Neural progenitor cell (in vitro differentiated cells): ENCODE measurements around the gene CYYR1. TPM values are rescaled to one million over a fixed set of nuclear protein-coding genes. Genes with fewer than 3 reads are reported as not detected.

ENCODE experiments used
- DNase-seq: peaks from one replicate; pipeline ENCODE4 v3.0.0-alpha.2; 2016; ENCODE audit warnings: low spot score
- H2AFZ ChIP-seq: fragments of 200-600 bp; sonication (generic); replicated peaks from 2 replicates; pipeline ENCODE4 v1.6.1; 2016; ENCODE audit warnings: antibody characterized with exemption
- H3F3A ChIP-seq: fragments of 200-600 bp; sonication (generic); 2 replicates; pipeline ENCODE4 v1.6.1; 2016; ENCODE audit warnings: antibody characterized with exemption, low read depth
- H3K27ac ChIP-seq: fragments of 200-600 bp; sonication (generic); 2 replicates; pipeline ENCODE4 v1.5.1; 2016; ENCODE audit warnings: mild to moderate bottlenecking
- H3K27me3 ChIP-seq: fragments of 200-600 bp; sonication (generic); 2 replicates; pipeline ENCODE4 v1.6.1; 2016; ENCODE audit warnings: mild to moderate bottlenecking, moderate library complexity
- H3K36me3 ChIP-seq: fragments of 200-600 bp; sonication (generic); 2 replicates; pipeline ENCODE4 v1.5.1; 2016
- H3K4me1 ChIP-seq: fragments of 200-600 bp; sonication (generic); 2 replicates; pipeline ENCODE4 v1.6.1; 2016; ENCODE audit warnings: mixed run types
- H3K4me2 ChIP-seq: fragments of 200-600 bp; sonication (generic); 2 replicates; pipeline ENCODE4 v1.6.1; 2016
- H3K4me3 ChIP-seq: fragments of 200-600 bp; sonication (generic); 2 replicates; pipeline ENCODE4 v1.5.1; 2016
- H3K79me2 ChIP-seq: fragments of 200-600 bp; sonication (generic); 2 replicates; pipeline ENCODE4 v1.6.1; 2016; ENCODE audit warnings: low read depth
- H3K9ac ChIP-seq: fragments of 200-600 bp; sonication (generic); 2 replicates; pipeline ENCODE4 v1.6.1; 2016
- H3K9me3 ChIP-seq: fragments of 200-600 bp; sonication (generic); 2 replicates; pipeline ENCODE4 v1.5.1; 2016; ENCODE audit warnings: low read depth
- H4K20me1 ChIP-seq: fragments of 200-600 bp; sonication (generic); 2 replicates; pipeline ENCODE4 v1.6.1; 2016; ENCODE audit warnings: low read depth
- H3K27ac Mint-ChIP-seq: 3 replicates; pipeline ENCODE4 v1.8.0; 2021; ENCODE audit warnings: mixed read lengths
- H3K27me3 Mint-ChIP-seq: 2 replicates; pipeline ENCODE4 v1.8.0; 2022; ENCODE audit warnings: low read depth, mild to moderate bottlenecking, inconsistent platforms, moderate library complexity, mixed read lengths; ENCODE audit not compliant: insufficient read depth
- H3K36me3 Mint-ChIP-seq: 3 replicates; pipeline ENCODE4 v1.8.0; 2021; ENCODE audit warnings: mixed read lengths
- H3K4me1 Mint-ChIP-seq: 3 replicates; pipeline ENCODE4 v1.8.0; 2021; ENCODE audit warnings: mixed read lengths
- H3K4me3 Mint-ChIP-seq: 3 replicates; pipeline ENCODE4 v1.8.0; 2021; ENCODE audit warnings: mild to moderate bottlenecking, moderate library complexity, mixed read lengths
- H3K9me3 Mint-ChIP-seq: 3 replicates; pipeline ENCODE4 v1.8.0; 2020; ENCODE audit warnings: mixed read lengths
- EZH2 ChIP-seq: fragments of 200-600 bp; sonication (generic); IDR thresholded peaks from 2 replicates; pipeline ENCODE4 v1.6.1; 2017; ENCODE audit warnings: antibody characterized with exemption, mild to moderate bottlenecking, moderate library complexity
- EZH2phosphoT487 ChIP-seq: fragments of 200-600 bp; sonication (generic); IDR thresholded peaks from 2 replicates; pipeline ENCODE4 v1.6.1; 2017; ENCODE audit warnings: antibody characterized with exemption
- total RNA-seq: library from RNA; depleted of rRNA; stranded (reverse); fragments of >200 nt; gene quantifications from 2 replicates; pipeline ENCODE4 v1.2.3, GENCODE V29; 2015; ENCODE audit warnings: low replicate concordance
- TF ChIP-seq, protein P1 (sequence below): fragments of 200-600 bp; sonication (generic); IDR thresholded peaks from 2 replicates; pipeline ENCODE4 v1.5.1; 2017; ENCODE audit warnings: antibody characterized with exemption, mild to moderate bottlenecking

Gene CYYR1
- total RNA-seq, 1 donor from 2014 or later, result 25.7 TPM

DNA sequence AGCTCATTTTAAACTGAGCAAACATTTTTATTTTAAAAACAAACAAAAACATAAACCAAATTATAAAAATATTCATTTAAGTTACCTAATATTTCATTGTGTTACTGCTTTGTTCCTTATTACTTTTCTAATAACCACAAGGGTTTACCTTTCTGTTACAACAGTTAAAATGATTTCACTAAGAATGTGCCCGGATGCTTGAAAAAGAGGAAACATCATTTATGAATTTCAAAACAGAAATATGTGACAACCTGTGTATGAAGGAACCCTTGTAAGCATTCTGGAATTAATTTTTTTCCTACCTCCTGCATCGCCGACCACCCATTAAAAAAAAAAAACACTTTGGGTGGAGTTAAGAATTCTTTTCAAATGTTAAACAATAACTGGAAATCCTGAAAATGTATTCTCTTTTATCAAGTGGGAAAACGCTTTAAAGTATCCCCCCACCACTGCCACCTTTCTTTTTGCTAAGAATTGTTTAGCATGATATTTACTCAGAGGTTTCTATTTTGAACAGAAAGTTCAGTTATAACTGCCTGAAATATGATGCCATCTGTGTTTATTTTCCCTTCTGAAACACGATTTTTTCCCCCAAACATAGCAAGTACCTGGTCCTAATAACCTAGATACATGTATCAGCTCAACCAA is 9.1 kb downstream of the CYYR1 start:
- Histone ChIP-seq H3F3A (no peaks in the 10 kb centered on the region), H3K4me1 (peaks cover 11% of the 10 kb centered on the region), H3K36me3 (no peaks in the 10 kb centered on the region), H4K20me1 (no peaks in the 10 kb centered on the region), H3K9me3 (no peaks in the 10 kb centered on the region), H3K79me2 (peaks cover 31% of the 10 kb centered on the region), H2AFZ (no peak overlapping the region), H3K4me2 (no peak overlapping the region), H3K9ac (no peak overlapping the region), H3K27me3 (no peaks in the 10 kb centered on the region), H3K27ac (no peak overlapping the region), H3K4me3 (no peak overlapping the region)
- H3K27me3 Mint-ChIP-seq, result no peaks in the 10 kb centered on the region
- no peak for DNase-seq
- TF ChIP-seq, protein P1, sequence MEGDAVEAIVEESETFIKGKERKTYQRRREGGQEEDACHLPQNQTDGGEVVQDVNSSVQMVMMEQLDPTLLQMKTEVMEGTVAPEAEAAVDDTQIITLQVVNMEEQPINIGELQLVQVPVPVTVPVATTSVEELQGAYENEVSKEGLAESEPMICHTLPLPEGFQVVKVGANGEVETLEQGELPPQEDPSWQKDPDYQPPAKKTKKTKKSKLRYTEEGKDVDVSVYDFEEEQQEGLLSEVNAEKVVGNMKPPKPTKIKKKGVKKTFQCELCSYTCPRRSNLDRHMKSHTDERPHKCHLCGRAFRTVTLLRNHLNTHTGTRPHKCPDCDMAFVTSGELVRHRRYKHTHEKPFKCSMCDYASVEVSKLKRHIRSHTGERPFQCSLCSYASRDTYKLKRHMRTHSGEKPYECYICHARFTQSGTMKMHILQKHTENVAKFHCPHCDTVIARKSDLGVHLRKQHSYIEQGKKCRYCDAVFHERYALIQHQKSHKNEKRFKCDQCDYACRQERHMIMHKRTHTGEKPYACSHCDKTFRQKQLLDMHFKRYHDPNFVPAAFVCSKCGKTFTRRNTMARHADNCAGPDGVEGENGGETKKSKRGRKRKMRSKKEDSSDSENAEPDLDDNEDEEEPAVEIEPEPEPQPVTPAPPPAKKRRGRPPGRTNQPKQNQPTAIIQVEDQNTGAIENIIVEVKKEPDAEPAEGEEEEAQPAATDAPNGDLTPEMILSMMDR, result no peak
- peaks cover 30% of the 10 kb centered on the region for H3K36me3 Mint-ChIP-seq
- peaks cover 6% of the 10 kb centered on the region for H3K9me3 Mint-ChIP-seq
- no peaks in the 10 kb centered on the region for H3K4me1 Mint-ChIP-seq
- H3K27ac Mint-ChIP-seq, result no peak overlapping the region
- H3K4me3 Mint-ChIP-seq, result no peak overlapping the region

- no peak overlapping the region for H3K27ac Mint-ChIP-seq
- H3K4me1 Mint-ChIP-seq, result no peaks in the 10 kb centered on the region
Measured at GRCh38 chr21:26560612-26561011, 12.5 kb downstream of the CYYR1 start.

GRCh38 chr21:26559099-26559498 is 14.0 kb downstream of the CYYR1 start:
- no peak overlapping the region for H3K4me3 Mint-ChIP-seq
- H3K9me3 Mint-ChIP-seq, result no peaks in the 10 kb centered on the region
- no peaks in the 10 kb centered on the region for H3K27me3 Mint-ChIP-seq
- H3K4me1 ChIP-seq, result no peaks in the 10 kb centered on the region
- H3K9me3 ChIP-seq, result no peaks in the 10 kb centered on the region
- no peaks in the 10 kb centered on the region for H3K36me3 ChIP-seq
- no peaks in the 10 kb centered on the region for H3K27me3 ChIP-seq
- no peak overlapping the region for H3K27ac ChIP-seq
- H3K27ac Mint-ChIP-seq, result no peak overlapping the region
- no peak for DNase-seq
- H3K4me3 ChIP-seq, result no peak overlapping the region
- peaks cover 23% of the 10 kb centered on the region for H3K36me3 Mint-ChIP-seq
- H2AFZ ChIP-seq, result no peak overlapping the region
- no peaks in the 10 kb centered on the region for H4K20me1 ChIP-seq
- H3F3A ChIP-seq, result no peaks in the 10 kb centered on the region
- H3K4me2 ChIP-seq, result no peak overlapping the region
- no peak overlapping the region for H3K9ac ChIP-seq
- TF ChIP-seq EZH2phosphoT487 (no peak), EZH2 (no peak)
- TF ChIP-seq, protein P1, result no peak
- H3K4me1 Mint-ChIP-seq, result no peaks in the 10 kb centered on the region
- H3K79me2 ChIP-seq, result peaks cover 7% of the 10 kb centered on the region

More at GRCh38 chr21:26560612-26561011, 12.5 kb downstream of the CYYR1 start:
- H2AFZ ChIP-seq, result no peak overlapping the region
- no peak overlapping the region for H3K27ac ChIP-seq
- peaks cover 9% of the 10 kb centered on the region for H3K79me2 ChIP-seq
- Mint-ChIP-seq H3K36me3 (peaks cover 30% of the 10 kb centered on the region), H3K9me3 (no peaks in the 10 kb centered on the region), H3K4me3 (no peak overlapping the region), H3K27me3 (no peaks in the 10 kb centered on the region)
- no peaks in the 10 kb centered on the region for H3K36me3 ChIP-seq
- H3K9me3 ChIP-seq, result no peaks in the 10 kb centered on the region
- H4K20me1 ChIP-seq, result no peaks in the 10 kb centered on the region
- TF ChIP-seq EZH2 (no peak), EZH2phosphoT487 (no peak)
- TF ChIP-seq, protein P1, result no peak
- H3K4me3 ChIP-seq, result no peak overlapping the region
- no peak for DNase-seq
- no peak overlapping the region for H3K4me2 ChIP-seq
- H3K4me1 ChIP-seq, result no peaks in the 10 kb centered on the region
- H3K9ac ChIP-seq, result no peak overlapping the region
- H3K27me3 ChIP-seq, result no peaks in the 10 kb centered on the region
- H3F3A ChIP-seq, result no peaks in the 10 kb centered on the region
